WTC11 (cell line): ENCODE data around the gene SHTN1. TPM values are rescaled to one million over a fixed set of nuclear protein-coding genes. Genes with fewer than 3 reads are reported as not detected.

Experiments
- ATAC-seq: fragments of 200-7000 bp; cut with Tn5 transposase; 2 replicates; pipeline ENCODE4 v1.10.0; 2021; ENCODE audit warnings: mild to moderate bottlenecking, moderate library complexity
- CTCF ChIA-PET: fragments of 300-600 bp; sonication (Branson Sonifier 250); formaldehyde crosslinking; loops from one replicate; lab custom pipeline; 2021; ENCODE audit warnings: antibody characterized with exemption; lab: Charles Lee
- POLR2A ChIA-PET: fragments of 350-600 bp; sonication (Branson Sonifier 250); formaldehyde crosslinking; loops from one replicate; lab custom pipeline; 2021; ENCODE audit warnings: antibody characterized with exemption; lab: Charles Lee
- DNase-seq: peaks from one replicate; pipeline ENCODE4 v3.0.0; 2021; ENCODE audit warnings: low spot score
- H3K27ac Mint-ChIP-seq: 2 replicates; pipeline ENCODE4 v1.8.0; 2021; ENCODE audit warnings: mixed read lengths
- H3K27me3 Mint-ChIP-seq: 2 replicates; pipeline ENCODE4 v1.8.0; 2021; ENCODE audit warnings: low read depth, mild to moderate bottlenecking, moderate library complexity, mixed read lengths
- H3K36me3 Mint-ChIP-seq: 2 replicates; pipeline ENCODE4 v1.8.0; 2021; ENCODE audit warnings: mixed read lengths
- H3K4me1 Mint-ChIP-seq: 2 replicates; pipeline ENCODE4 v1.8.0; 2022; ENCODE audit warnings: mixed read lengths
- H3K4me3 Mint-ChIP-seq: 2 replicates; pipeline ENCODE4 v1.8.0; 2021; ENCODE audit warnings: mild to moderate bottlenecking, moderate library complexity, mixed read lengths
- H3K9me3 Mint-ChIP-seq: 2 replicates; pipeline ENCODE4 v1.8.0; 2021; ENCODE audit warnings: mixed read lengths
- AFF4 ChIP-seq: sonication (generic); formaldehyde crosslinking; IDR thresholded peaks from 2 replicates; pipeline ENCODE4 v1.8.1; 2023; ENCODE audit warnings: mild to moderate bottlenecking, missing genetic modification reagents, borderline replicate concordance
- ATF1 ChIP-seq: sonication (generic); formaldehyde crosslinking; IDR thresholded peaks from 2 replicates; pipeline ENCODE4 v1.8.1; 2023; ENCODE audit warnings: mild to moderate bottlenecking, moderate library complexity, missing genetic modification reagents
- ERG ChIP-seq: fragments of 250-450 bp; sonication (Bioruptor Pico); IDR thresholded peaks from 2 replicates; pipeline ENCODE4 v1.8.0; 2021; ENCODE audit warnings: mild to moderate bottlenecking
- GTF2I ChIP-seq: fragments of 250-450 bp; sonication (Bioruptor Pico); conservative IDR thresholded peaks from 2 replicates; pipeline ENCODE4 v1.4.0; 2021; ENCODE audit warnings: mild to moderate bottlenecking
- JUN ChIP-seq: sonication (generic); formaldehyde crosslinking; IDR thresholded peaks from 2 replicates; pipeline ENCODE4 v1.8.0; 2023; ENCODE audit warnings: mild to moderate bottlenecking, missing genetic modification reagents
- KAT7 ChIP-seq: sonication (generic); formaldehyde crosslinking; IDR thresholded peaks from 2 replicates; pipeline ENCODE4 v1.8.1; 2023; ENCODE audit warnings: missing genetic modification reagents, mild to moderate bottlenecking, borderline replicate concordance
- MLX ChIP-seq: sonication (generic); formaldehyde crosslinking; IDR thresholded peaks from 2 replicates; pipeline ENCODE4 v1.8.1; 2023; ENCODE audit warnings: mild to moderate bottlenecking, missing genetic modification reagents, moderate library complexity
- MYBL2 ChIP-seq: sonication (generic); formaldehyde crosslinking; IDR thresholded peaks from 2 replicates; pipeline ENCODE4 v1.8.1; 2023; ENCODE audit warnings: mild to moderate bottlenecking, moderate library complexity, missing genetic modification reagents
- NFATC4 ChIP-seq: fragments of 250-450 bp; sonication (Bioruptor Pico); IDR thresholded peaks from 2 replicates; pipeline ENCODE4 v1.9.0; 2021; ENCODE audit warnings: mild to moderate bottlenecking
- NR3C1 ChIP-seq: sonication (generic); formaldehyde crosslinking; conservative IDR thresholded peaks from 2 replicates; pipeline ENCODE4 v1.8.1; 2023; ENCODE audit warnings: low read depth, mild to moderate bottlenecking, missing genetic modification reagents
- PRRX2 ChIP-seq: fragments of 250-450 bp; sonication (Bioruptor Pico); IDR thresholded peaks from 2 replicates; pipeline ENCODE4 v1.8.0; 2021; ENCODE audit warnings: mild to moderate bottlenecking
- RORB ChIP-seq: fragments of 250-450 bp; sonication (Bioruptor Pico); IDR thresholded peaks from 2 replicates; pipeline ENCODE4 v1.9.0; 2021; ENCODE audit warnings: mild to moderate bottlenecking
- TEAD1 ChIP-seq: sonication (generic); formaldehyde crosslinking; IDR thresholded peaks from 2 replicates; pipeline ENCODE4 v1.8.0; 2022; ENCODE audit warnings: mild to moderate bottlenecking, missing genetic modification reagents
- ZBTB21 ChIP-seq: sonication (generic); formaldehyde crosslinking; IDR thresholded peaks from 2 replicates; pipeline ENCODE4 v1.8.1; 2023; ENCODE audit warnings: mild to moderate bottlenecking, missing genetic modification reagents, borderline replicate concordance
- ZMAT4 ChIP-seq: fragments of 250-450 bp; sonication (Bioruptor Pico); IDR thresholded peaks from 2 replicates; pipeline ENCODE4 v1.9.0; 2021; ENCODE audit warnings: mild to moderate bottlenecking
- ZNF263 ChIP-seq: sonication (generic); formaldehyde crosslinking; IDR thresholded peaks from 2 replicates; pipeline ENCODE4 v1.8.1; 2022; ENCODE audit warnings: low read depth, mild to moderate bottlenecking, moderate library complexity, missing genetic modification reagents
- ZNF416 ChIP-seq: fragments of 250-450 bp; sonication (Bioruptor Pico); IDR thresholded peaks from 2 replicates; pipeline ENCODE4 v1.9.0; 2021; ENCODE audit warnings: mild to moderate bottlenecking, inconsistent platforms
- total RNA-seq: library from RNA; stranded (reverse); gene quantifications from 3 replicates; pipeline ENCODE4 v1.2.3, GENCODE V29; 2021
- TF ChIP-seq, protein P1 (sequence below): fragments of 250-450 bp; sonication (Bioruptor Pico); conservative IDR thresholded peaks from 2 replicates; pipeline ENCODE4 v1.9.0; 2021; ENCODE audit warnings: mild to moderate bottlenecking
- TF ChIP-seq, protein P2 (sequence below): sonication (generic); formaldehyde crosslinking; IDR thresholded peaks from 2 replicates; pipeline ENCODE4 v1.8.0; 2022; ENCODE audit warnings: missing genetic modification reagents

The SHTN1 gene
- total RNA-seq, 1 experiment from 2014 or later = 11.0 TPM

DNA sequence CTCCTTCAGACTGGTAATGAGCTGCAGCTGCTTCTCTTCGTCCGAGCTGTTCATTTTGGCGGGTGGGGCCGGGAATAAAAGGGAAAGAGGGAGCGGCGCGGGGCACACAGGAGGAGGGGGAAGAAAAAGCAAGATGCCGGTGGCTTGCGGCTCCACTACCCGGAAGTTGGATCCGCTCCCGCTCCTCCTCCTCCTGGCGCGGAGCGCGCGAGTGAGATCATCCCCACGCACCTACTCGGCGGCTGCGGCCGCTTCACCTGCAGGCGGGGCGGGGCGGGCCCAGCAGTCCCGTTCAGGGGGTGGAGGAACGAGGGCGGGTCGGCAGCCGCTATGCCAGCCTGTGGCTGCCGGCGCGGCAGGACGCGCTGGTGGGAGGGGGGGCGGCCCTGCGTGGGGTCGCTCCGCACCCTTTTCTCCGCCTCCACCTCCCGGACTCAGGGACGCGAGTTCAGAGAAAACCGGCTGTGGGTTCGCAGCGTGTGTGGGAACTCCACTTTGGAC is at the start of gene SHTN1 (continued):
- TF ChIP-seq ZNF263 (CRISPR knock-in tag) = peak; percentile 66
- TF ChIP-seq TEAD1 = 0 out of 2 replicates have a peak, but pooled peaks have one; percentile 4
- TF ChIP-seq KAT7 (CRISPR knock-in tag) = 0 out of 2 replicates have a peak, but pooled peaks have one; percentile 81
- TF ChIP-seq, protein P1, sequence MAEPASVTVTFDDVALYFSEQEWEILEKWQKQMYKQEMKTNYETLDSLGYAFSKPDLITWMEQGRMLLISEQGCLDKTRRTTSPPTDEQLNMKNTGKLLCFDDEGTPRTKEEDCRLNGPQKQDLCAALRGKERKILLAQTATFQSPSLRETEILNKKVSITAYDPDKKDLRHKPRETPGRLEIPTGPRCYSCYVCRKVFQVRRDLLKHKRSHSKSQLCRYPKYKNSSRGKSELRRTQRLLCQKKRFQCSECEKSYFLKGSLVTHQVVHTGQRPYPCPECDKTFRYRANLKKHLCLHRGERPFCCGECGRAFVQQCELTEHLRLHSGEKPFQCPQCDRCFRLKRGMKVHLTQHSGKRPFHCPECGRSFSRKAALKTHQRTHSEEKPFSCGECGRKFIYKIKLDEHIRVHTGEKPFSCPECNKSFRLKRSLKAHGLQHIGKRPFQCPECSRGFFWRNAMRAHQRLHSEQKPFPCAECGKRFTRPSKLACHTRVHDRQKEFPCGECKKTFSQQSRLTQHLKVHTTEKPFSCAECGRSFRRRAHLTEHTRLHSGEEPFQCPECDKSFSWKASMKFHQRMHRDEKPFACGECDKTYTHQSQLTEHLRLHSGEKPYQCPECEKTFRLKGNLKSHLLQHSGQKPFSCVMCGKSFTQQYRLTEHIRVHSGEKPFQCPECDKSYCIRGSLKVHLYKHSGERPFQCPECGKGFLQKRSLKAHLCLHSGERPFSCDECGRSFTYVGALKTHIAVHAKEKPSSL (CRISPR knock-in tag) = no peak

DNA sequence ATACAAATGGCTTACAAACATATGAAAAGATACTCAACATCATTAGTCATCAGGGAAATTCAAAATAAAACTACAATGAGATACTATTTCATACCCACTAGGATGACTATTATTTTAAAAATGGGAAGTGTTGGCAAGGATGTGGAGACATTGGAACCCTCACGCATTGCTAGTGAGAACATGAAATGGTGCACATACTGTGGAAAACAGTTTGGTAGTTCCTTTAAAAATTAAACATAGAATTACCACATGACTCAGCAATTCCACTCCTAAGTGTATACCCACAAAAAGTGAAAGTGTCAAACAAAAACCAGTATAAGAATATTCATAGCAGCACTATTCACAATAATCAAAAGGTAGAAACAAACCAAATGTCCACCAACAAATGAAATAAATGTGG is 48.5 kb upstream of the SHTN1 start:
- H3K9me3 Mint-ChIP-seq = peaks cover 30% of the 10 kb centered on the region
- no peaks in the 10 kb centered on the region for H3K4me1 Mint-ChIP-seq
- H3K4me3 Mint-ChIP-seq = no peak overlapping the region
- ChIA-PET POLR2A (no interaction called here), CTCF (no interaction called here)
- no peak for ATAC-seq
- H3K36me3 Mint-ChIP-seq = no peaks in the 10 kb centered on the region; the same call in 1 of the 2 replicates
- no peaks in the 10 kb centered on the region; the same call in 1 of the 2 replicates for H3K27me3 Mint-ChIP-seq
- DNase-seq = no peak
- H3K27ac Mint-ChIP-seq = no peak overlapping the region
- TF ChIP-seq ATF1 (CRISPR knock-in tag) = no peak
- no peak for TF ChIP-seq PRRX2
- TF ChIP-seq ERG (CRISPR knock-in tag) = no peak
- TF ChIP-seq, protein P2, sequence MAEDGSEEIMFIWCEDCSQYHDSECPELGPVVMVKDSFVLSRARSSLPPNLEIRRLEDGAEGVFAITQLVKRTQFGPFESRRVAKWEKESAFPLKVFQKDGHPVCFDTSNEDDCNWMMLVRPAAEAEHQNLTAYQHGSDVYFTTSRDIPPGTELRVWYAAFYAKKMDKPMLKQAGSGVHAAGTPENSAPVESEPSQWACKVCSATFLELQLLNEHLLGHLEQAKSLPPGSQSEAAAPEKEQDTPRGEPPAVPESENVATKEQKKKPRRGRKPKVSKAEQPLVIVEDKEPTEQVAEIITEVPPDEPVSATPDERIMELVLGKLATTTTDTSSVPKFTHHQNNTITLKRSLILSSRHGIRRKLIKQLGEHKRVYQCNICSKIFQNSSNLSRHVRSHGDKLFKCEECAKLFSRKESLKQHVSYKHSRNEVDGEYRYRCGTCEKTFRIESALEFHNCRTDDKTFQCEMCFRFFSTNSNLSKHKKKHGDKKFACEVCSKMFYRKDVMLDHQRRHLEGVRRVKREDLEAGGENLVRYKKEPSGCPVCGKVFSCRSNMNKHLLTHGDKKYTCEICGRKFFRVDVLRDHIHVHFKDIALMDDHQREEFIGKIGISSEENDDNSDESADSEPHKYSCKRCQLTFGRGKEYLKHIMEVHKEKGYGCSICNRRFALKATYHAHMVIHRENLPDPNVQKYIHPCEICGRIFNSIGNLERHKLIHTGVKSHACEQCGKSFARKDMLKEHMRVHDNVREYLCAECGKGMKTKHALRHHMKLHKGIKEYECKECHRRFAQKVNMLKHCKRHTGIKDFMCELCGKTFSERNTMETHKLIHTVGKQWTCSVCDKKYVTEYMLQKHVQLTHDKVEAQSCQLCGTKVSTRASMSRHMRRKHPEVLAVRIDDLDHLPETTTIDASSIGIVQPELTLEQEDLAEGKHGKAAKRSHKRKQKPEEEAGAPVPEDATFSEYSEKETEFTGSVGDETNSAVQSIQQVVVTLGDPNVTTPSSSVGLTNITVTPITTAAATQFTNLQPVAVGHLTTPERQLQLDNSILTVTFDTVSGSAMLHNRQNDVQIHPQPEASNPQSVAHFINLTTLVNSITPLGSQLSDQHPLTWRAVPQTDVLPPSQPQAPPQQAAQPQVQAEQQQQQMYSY = no peak
- TF ChIP-seq, all 79 proteins: peak for 0

GRCh38 chr10:117047947-117048346 is 43.0 kb upstream of the SHTN1 start:
- TF ChIP-seq ZBTB21 (no peak), MLX (CRISPR knock-in tag) (no peak), ZMAT4 (no peak), AFF4 (CRISPR knock-in tag) (no peak), GTF2I (CRISPR knock-in tag) (no peak), JUN (no peak), RORB (no peak), NFATC4 (CRISPR knock-in tag) (no peak), NR3C1 (no peak), ZNF416 (CRISPR knock-in tag) (no peak), MYBL2 (CRISPR knock-in tag) (no peak)
- TF ChIP-seq, all 79 proteins: peak for 0
- Mint-ChIP-seq H3K9me3 (peaks cover 16% of the 10 kb centered on the region), H3K4me3 (no peak overlapping the region), H3K27me3 (no peaks in the 10 kb centered on the region; the same call in 1 of the 2 replicates), H3K36me3 (no peaks in the 10 kb centered on the region; the same call in 1 of the 2 replicates), H3K4me1 (no peaks in the 10 kb centered on the region), H3K27ac (no peak overlapping the region)
- ATAC-seq (no peak), DNase-seq (no peak)
- ChIA-PET POLR2A (no interaction called here), CTCF (no interaction called here)
